ENCODE data around the gene SMOC1.

Gene SMOC1

DNA sequence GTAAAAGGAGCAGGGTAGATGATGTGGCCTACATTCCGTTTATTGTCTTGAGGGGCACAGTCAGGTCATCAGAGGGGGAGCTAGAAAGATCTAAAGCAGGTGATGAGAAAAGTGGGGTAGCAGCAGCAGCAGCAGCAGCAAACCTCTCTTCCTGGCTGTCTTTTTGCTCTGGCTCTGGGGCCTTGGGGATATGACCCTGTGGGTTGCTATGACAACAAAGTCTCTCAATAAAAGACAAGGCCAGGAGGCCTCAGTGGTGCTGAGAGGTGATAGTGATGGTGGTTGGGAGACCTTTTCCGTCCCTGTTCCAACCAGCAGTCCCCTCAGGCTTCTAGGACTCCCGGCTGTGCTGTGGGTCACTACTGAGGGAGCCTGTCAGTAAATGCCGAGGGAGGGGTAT, 170.9 kb downstream of the SMOC1 start:
- no peak for DNase-seq

DNA sequence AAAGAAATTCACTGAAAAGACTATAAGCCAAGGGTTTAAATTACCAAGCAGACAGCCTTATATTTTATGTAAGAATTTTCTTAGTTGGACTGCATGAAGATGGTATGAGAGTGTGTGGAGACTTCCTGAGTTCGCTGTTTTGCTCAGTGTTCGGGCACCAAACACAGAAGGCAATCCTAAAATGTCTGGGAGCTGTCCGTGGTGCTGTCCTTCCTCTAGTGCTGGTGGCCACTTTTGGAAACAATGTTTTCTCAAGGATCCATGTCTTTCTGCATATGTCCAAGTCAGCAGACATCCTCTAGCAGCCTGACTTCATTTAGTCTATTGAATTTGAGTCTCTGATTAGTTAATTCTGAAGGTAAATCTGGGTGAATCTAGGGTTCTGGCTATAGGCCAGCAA, 173.8 kb downstream of the SMOC1 start:
- DNase-seq: no peak

DNA sequence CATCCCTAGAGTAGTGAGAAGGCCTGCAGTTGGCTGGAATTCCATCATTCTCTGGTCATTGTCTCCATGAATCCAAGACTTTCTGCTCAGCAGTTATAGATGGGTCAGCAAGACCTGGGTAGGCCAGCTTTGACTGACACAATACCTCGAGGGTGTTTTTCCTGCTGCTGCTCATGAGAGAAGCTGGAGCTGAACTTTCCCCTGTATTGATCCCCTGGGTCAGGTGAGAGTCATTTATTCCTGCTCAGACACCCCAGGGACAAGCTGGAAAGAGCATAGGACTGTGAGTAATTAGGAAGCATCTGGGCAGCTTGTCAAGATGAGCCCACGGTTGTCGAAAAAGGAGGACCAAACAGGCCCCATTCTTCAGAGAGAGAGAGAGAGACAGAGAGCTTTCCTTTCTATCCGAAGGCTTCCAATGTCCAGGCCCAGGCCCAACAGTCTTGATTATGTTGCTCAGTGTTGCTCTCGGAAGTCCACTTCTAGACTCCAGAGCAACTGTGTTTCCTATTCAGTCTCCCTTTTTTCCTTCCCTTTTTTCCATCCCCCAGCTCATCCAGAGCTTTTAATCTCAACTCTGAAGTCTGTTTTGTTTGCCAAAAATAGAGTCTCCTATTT, 178.4 kb downstream of the SMOC1 start:
- no peak for DNase-seq

DNA sequence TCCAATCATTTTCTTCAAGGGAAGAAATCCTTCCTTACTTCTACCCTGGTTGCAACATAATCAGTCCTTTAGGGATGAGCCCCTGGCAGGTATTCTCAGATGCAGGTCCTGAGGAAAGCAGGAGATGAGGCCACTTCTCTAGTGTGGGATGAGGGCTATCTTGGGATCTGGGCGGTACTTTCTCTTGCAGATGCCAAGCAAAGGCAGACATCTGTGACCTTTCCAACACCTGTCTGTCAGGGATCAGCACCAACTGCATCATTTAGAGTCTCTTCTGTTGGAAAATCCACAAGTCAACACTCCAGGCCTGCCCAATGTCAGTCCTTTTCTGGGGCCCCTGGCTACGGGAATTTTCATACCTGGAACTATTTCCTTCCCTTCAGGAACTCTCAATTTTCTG, 180.3 kb downstream of the SMOC1 start:
- DNase-seq: no peak

DNA sequence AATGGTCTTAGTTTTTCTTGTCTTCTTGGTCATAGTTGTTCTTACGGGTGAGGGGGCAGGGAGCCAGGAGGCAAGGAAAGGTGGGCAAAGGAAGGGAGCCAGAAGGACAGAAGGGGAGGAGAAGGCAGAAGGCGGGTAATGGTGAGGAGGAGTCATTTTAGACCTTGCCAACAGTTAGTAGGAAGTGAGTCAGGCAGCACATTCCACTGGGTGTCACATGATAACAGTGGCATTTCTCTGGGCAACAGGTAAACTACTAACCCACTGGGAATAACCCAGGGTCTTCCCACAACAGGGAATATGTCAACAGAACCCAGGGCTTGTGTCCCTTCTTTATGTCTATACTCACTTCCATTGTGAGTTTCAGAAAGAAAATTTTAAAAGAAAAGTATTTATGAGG, 181.9 kb downstream of the SMOC1 start:
- DNase-seq: no peak

DNA sequence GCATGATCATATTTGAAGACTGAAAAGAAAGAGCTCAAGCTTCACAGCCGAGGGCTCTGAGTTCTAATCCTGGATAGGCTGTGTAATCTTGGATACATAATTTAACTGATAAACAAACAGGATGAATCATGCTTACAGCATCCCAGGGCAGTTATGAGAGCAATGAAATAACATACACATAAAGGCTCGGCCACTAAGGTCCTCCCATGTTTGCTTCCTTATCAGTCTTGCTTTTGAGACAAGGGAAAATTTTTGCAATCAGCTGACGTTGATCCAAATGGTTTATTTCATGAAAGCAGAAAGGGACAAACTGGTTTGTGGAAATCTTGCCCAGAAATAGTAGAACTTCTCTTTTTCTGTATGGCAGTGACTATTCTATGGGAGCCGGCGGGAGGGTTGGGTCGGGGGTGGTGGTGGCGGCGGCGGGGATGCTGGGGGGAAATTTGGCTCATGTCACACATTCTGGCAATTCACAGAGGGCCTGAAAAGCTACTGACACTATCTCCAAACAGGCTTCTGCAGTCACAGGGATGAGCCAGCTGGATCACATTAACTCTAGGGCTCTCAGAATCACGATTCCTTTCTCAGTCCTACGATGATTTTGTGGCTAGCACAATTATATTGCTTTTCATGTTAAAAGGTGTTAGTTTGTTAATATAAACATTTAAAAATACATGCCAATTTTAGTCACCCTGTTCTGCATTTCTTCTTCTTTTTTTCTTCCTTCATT, 185.1 kb downstream of the SMOC1 start:
- DNase-seq: no peak

DNA sequence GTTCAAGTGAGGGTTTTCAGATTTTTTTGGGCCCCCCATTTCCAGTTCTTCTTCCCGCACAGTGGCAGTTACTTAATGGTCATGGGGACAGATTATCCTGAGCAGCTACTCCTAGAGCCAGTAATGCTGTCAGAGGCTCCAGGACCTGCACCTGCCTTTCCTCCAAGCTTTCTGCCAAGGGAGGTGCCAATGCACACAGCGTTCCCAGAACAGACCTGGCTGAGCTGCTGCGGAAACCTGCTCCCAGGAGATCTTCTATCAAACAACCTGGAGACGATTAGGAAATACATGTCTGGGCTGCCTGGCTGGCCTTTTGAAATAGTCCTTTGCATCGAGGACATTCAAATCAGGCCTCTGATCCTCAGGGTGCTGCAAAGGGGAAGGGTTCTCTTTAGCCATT, 188.6 kb downstream of the SMOC1 start:
- no peak for DNase-seq

DNA sequence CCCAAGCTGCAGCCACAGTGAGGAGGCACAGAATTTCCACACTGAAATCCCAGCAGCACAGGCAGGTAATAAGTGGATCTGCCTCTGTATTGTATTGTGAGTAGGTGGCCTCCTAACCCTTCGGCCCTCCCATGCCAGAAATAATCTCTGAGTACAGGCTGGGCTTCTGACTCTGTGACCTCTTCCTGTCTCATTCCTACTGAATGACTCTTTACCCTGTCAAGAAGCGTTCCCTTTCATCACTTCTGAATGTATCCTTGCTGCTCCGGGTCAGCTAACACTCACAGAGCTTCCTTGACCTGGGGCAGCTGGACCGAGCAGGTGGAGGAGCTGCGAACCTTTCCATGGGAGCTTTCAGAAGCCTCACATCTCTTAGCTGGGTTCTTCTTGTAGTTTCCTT, 190.0 kb downstream of the SMOC1 start:
- DNase-seq: no peak

DNA sequence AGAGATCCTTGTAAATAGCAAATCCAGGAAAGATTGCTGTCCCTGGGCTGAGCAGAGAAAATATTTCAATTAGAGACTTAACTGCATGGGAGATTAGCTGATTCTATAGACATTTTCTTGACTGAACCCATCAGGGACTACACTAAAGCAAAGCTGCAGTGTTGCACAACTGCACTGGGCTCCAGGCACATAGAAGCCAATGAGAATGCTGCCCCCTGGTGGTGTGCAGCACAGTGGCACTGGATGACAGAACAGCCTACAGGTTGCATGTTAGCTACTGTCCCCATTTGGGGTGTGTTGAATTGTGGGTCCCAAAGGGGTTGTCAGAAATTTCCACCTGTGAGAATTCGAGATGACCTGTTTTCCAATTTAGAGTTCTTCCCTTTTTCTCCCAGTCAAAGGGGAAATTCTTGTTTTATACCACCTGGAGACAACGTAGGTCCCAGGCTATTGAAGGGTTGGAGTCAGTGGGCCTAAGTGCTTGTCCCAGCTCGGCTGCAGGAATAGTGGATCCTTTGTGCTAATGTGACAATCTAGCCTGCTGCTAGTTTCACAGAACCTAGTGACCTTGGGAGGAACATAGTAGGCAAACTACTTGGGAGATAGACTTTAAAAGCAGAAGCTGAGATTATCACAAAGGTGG, 194.8 kb downstream of the SMOC1 start:
- DNase-seq: peak; percentile 20

DNA sequence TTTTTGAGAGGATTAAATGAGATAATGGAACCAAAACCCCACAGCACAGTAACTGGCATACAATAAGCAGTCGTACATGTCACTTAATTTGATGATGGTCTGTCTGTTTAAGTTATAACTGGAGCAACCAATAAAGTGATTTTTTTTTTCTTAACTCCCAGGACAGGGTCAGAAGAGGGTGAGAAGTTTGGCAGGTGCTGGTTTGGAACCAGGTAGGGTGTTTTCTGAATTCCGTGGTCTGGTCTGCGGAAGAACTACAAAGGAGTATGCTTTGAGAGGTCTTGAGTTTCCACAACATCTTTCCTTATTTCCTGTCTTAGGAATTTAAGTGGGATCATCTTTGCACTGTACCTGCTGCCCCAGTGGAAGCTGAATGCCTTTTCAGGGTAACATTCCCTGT, 197.8 kb downstream of the SMOC1 start:
- DNase-seq: no peak

DNA sequence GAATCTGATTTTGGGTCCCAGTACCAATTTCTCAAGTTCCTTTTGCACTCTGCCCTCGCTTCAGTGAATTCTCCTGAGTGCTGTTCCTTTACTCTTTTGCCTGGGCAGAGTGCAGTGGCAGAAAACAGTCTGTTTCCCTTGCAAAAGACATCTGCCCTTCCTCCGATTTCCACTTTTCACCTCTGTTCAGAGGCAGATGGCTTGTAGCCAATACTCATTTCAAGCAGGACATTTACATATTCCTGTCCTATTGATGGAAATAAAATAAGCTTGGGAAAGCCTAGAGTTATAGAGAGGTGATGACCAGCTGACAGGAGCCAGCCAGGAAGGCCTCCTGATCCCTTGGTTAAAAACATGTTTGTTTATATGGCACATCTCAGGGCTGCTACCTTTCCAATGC, 198.5 kb downstream of the SMOC1 start:
- no peak for DNase-seq

DNA sequence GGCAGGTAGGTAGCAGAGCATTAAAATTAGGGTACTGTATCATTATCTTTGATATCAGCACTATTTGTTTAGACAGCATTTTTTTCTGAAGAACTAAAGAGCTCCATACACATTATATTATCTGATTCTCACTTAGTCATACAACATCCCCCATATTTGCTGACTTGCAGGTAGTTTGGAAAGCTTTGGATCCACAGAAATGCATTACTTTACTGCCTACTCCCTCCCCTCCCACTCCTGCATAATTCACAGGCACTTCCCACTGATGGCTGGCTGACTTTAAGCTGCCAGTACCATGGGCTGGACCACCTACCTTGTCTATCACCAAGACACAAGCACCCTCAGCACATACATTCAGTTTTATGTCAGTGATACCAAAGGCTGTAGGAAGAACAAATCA, 199.1 kb downstream of the SMOC1 start:
- DNase-seq: no peak

DNA sequence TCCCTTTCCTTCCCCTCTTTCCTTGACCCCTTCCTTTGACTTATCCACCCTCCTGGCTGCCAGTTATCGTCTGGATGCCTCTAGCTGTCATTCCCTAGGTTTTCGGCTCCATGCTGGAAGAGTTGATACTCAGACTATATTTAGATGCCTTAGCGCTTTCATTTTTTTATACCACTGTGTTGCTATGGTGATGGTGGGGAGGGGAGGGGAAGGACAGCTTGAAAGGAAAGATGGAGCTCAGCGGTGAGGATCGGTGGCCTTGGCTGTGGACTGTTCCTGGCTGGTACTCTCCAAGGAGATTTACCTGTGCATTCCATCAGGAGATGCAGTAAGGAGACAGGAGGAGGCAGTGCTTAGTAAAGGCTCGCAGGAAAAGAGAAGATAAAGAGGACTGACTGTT, 200.9 kb downstream of the SMOC1 start:
- no peak for DNase-seq
